Activated CD4-positive, alpha-beta T cell treated with anti-CD3 and anti-CD28 coated beads for 4 hours (primary cell): ENCODE data around the gene LRP1.

Experiments
- DNase-seq, 2 donors: peaks; one replicate each; pipeline ENCODE4 v3.0.0-alpha.2; 2020

Gene LRP1

DNA sequence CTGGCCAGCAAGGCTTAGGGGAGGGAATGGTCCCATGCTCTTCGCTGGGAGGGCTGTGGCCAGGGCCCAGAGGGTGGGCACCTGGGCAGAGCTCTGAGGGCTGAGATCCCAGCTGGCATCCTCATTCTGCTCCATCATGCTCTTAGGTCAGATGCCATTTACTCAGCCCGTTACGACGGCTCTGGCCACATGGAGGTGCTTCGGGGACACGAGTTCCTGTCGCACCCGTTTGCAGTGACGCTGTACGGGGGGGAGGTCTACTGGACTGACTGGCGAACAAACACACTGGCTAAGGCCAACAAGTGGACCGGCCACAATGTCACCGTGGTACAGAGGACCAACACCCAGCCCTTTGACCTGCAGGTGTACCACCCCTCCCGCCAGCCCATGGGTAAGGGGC, 49.9 kb downstream of the LRP1 start:
- DNase-seq, result no peak

DNA sequence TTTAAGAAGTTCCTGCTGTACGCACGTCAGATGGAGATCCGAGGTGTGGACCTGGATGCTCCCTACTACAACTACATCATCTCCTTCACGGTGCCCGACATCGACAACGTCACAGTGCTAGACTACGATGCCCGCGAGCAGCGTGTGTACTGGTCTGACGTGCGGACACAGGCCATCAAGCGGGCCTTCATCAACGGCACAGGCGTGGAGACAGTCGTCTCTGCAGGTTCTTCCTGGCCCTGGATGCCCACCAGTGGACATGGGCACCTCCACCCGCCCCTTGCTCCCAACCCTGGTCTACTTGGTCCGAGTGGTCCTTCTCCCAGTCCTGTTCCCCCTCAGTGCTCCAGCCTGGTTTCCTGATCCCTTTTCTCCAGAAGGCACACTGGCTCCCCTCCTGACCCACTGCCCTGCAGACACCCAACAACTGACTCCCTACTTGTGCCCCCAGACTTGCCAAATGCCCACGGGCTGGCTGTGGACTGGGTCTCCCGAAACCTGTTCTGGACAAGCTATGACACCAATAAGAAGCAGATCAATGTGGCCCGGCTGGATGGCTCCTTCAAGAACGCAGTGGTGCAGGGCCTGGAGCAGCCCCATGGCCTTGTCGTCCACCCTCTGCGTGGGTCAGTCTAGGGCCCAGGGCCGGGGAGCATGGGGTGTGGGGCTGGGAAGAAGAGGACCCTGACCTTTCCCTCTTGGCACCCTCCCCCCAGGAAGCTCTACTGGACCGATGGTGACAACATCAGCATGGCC, 51.2 kb downstream of the LRP1 start:
- DNase-seq, result no peak

DNA sequence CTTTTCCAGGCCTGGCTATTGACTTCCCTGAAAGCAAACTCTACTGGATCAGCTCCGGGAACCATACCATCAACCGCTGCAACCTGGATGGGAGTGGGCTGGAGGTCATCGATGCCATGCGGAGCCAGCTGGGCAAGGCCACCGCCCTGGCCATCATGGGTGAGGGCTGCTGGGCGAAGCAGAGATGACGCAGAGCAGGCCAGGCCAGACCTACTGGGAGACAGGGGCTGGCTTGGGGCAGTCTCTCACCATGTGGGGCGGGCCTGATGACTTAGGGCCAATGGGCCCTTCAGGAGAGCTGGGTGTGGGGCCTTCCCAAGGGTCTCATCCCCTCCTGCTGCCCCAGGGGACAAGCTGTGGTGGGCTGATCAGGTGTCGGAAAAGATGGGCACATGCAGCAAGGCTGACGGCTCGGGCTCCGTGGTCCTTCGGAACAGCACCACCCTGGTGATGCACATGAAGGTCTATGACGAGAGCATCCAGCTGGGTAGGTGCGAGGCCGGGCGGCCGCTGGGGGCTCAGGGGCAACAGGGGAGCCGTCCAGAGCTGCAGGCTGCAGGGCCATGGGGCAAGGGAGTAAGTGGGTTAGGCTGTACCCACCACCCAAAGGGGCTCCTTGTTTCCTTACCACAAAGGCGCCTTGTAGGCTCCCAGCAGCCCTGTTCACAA, 52.2 kb downstream of the LRP1 start:
- DNase-seq, result no peak

DNA sequence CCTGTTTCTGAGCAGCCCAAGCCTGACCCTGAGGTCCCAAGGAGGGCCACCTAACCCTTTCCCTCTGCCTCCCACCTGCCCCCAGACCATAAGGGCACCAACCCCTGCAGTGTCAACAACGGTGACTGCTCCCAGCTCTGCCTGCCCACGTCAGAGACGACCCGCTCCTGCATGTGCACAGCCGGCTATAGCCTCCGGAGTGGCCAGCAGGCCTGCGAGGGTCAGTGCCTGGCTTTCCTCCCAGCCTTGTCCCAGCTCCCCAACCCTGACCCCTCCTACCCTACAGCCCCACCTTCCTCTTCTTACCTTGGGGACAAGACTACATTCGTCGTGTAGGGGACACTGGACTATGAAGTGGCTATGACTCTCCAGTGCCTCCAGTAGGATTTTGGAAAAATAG, 52.8 kb downstream of the LRP1 start:
- DNase-seq, result no peak

DNA sequence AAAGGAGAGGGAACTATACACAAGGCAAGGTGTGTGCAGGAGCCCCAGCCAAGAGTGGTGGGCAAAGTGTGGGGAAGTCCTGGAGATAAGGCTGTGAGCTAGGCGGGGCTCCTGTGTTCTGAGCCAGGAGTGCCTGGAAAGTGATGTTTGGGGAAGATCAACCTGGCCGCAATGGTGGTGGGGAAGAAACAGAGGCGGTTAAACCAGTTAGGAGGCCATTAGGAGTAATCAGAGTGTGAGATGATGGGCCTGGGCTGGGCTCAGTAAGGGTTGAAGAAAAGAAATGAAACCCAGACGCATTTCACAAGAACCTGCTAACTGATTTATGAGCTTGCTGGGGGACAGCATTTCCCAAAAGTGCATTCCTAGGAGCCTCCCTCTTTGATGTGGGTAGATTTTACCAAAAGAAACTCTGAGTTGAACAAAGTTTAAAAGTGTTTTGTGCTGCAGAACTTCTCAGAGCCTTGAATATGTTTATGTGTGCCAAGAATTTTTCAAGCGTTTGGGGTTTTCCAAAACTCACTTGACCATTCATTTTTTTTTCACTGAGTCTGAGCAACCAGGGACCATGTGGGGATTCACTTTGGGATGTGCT, 53.4 kb downstream of the LRP1 start:
- no peak for DNase-seq

DNA sequence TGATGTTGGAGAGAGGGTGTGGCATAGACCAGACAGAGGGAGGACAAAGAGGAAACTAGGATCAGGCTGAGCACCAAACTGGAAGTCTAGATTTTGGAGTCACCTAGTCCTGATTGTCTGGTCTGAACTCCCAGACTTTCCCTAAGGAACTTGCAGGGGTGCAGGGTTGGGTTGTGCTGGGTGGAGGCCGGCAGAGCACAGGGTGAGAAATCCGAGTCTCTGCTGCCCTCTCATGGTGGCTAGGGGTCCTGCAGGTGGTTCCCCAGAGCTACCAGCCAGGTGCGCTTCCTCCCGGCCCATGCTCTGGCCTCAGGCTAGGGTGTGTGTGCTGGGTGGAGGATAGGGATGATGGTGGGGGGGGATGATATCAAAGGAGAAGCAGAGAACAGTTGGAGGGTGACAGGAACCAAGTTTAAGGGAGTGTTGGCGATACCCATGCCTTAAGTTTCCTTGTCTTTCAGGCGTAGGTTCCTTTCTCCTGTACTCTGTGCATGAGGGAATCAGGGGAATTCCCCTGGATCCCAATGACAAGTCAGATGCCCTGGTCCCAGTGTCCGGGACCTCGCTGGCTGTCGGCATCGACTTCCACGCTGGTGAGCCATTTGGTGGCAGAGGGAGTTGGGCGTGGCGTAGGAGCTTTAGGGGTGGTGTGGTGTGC, 54.8 kb downstream of the LRP1 start:
- peak; percentile 70 to 85 for DNase-seq

DNA sequence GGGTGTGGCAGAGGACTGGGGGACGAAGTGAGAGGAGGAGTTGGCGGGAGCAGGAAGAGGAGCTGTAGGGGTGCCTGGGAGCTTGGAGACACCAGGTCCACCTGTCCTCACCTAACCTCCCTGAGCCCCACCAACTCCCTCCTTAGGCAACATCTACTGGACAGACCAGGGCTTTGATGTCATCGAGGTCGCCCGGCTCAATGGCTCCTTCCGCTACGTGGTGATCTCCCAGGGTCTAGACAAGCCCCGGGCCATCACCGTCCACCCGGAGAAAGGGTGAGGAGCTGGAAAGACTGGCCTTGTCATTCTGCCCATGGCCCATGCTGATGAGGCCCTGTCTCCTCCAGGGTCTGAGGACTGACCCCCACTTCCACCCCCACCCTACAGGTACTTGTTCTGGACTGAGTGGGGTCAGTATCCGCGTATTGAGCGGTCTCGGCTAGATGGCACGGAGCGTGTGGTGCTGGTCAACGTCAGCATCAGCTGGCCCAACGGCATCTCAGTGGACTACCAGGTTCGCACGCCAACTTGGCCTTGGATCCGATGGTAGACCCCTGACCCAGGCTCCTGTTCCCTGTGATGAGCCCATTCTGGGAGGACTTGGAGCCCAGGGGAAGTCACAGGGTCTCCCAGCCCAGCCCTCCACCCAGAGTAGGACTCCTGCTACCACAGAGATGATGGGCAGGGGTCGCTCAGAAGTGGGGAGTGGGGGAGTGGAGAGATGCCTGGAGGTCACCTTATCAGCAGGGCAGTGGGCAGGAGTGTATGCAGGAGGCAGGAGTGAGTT, 55.8 kb downstream of the LRP1 start:
- no peak for DNase-seq

DNA sequence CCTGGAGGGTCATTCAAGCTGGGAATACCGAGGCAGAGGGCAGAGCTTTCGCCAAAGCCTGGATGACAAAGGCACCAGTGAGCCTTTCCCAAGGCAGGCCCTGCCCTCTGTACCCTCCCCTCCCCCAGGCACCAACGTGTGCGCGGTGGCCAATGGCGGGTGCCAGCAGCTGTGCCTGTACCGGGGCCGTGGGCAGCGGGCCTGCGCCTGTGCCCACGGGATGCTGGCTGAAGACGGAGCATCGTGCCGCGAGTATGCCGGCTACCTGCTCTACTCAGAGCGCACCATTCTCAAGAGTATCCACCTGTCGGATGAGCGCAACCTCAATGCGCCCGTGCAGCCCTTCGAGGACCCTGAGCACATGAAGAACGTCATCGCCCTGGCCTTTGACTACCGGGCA, 57.1 kb downstream of the LRP1 start:
- no peak for DNase-seq

DNA sequence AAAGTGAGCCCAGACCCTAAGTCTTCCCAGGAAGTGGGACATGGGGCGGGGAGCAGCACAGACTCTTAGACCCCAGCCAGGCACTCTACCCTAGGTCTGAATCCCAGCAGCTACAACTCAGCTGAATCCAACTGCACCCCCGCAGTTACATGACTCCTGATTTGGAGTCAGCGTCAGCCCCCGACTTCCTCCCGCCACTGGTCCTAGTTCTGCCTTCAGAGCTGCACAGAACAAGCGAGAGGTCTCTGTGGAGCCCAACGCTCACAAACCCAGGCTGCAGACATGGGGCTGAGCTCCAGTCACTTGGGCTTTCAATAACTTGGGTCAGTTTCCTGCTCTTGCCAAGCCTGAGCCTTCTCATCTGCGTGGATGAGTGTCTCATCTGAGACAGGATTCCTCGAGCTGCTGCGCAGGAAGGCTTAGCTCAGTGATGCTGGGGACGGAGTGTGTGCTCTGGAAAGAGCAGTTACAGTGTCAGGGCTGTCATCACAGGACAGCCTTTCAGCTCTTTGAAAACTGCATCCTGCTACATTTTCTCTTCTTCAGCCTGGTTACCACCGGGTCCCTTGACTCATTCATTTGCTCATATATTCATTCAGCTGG, 57.7 kb downstream of the LRP1 start:
- no peak for DNase-seq

DNA sequence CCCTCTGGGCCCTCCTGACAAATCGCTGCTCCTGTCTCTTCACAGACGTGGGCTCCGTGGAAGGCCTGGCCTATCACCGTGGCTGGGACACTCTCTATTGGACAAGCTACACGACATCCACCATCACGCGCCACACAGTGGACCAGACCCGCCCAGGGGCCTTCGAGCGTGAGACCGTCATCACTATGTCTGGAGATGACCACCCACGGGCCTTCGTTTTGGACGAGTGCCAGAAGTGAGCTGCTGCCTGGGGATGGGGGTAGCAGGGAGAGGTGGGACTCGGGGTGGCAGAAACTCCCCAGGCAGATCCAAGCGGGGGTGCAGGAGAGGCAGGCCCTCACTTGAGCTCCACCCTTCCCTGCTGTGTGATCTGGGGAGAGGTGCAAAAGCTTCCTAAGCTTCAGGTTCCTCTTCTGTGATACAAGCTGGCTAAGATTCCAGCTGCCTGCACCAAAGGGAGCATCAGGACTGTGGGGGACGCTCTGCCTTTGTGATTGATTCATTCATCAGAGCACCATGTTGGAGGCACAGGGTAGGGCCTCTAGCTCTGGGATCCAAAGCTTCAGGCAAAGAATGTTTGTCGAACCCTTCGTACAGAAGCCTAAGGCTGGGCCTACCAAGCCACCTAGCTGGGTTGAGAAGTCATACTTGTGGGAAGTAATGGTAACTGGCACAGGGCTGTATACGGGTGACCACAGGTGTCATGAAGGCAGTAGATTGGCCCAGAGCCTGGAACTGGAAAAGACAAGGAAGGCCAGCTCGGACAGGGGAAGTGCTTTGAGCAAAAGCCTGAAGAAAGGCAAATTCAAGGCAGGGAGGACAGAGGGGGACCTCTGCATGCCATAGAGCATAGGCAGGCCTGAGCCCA, 59.2 kb downstream of the LRP1 start:
- DNase-seq, result no peak

DNA sequence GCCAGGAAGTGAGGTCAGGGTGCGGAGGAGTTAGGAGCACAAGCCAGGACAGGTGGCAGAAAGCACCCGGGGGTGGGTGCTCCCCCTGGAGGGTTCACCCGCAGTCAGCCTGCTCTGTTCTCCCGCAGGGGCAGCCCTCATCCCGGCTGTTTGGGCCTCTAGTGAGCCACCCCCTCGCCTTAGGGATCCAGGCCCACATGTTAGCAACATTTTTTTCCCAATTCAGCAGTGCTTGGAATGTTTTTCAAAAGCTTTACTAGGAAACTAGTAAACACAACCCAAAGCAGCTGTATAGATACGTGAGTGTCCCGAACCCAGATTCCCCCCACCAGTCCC, 59.8 kb downstream of the LRP1 start:
- no peak for DNase-seq

DNA sequence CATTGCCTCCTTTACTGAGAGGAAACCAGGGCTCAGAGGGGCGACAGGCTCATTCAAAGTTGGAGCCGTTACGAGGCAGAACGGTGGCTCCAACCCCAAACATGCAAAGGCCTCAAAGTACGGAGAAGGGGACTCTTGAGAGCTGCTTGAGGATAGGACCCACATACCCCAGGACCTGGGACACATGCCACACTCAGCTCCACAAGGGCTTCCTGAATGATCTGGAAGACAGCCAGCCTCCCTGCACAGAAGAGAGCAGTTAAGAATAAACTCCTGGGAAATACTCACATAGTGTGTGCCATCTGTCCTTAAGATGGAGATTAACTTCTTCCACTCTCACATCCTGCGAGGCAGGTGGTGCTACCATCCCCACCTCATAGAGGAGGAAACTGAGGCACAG, 61.8 kb downstream of the LRP1 start:
- no peak for DNase-seq

DNA sequence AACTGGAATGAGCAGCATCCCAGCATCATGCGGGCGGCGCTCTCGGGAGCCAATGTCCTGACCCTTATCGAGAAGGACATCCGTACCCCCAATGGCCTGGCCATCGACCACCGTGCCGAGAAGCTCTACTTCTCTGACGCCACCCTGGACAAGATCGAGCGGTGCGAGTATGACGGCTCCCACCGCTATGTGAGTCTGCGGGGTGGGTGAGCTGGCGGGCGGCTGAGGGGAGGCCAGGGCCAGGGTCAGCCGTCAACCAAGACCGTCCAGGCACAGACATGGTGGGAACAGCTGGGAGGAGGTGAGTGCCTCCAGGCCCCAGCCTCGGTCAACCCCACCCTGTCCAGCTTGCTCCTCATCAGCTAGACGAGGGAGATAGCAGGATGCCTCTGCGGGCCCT, 62.5 kb downstream of the LRP1 start:
- no peak for DNase-seq

DNA sequence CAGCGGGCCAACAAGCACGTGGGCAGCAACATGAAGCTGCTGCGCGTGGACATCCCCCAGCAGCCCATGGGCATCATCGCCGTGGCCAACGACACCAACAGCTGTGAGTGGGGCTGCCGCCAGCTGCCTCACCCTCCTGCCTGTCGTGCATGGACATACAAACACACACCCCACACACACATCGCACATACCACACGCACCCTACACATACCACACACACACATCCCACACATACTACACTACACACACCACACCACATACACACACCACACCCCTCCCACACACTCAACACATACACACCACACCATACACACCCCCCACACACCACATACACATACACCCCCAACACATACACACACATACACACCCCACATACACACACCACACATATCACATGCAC, 63.1 kb downstream of the LRP1 start:
- no peak for DNase-seq

DNA sequence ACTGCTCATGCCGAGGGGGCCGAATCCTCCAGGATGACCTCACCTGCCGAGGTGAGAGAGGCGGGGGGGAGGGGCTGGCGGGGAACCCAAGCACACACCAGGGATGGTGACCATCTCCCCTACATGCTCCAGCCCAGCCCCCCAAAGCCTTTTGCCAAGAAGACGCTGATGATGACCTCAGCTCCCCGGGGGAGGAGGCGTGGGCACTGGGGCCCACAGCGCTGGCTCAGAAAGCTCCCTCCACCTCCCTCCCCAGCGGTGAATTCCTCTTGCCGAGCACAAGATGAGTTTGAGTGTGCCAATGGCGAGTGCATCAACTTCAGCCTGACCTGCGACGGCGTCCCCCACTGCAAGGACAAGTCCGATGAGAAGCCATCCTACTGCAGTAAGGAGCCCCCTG, 64.6 kb downstream of the LRP1 start:
- no peak for DNase-seq

DNA sequence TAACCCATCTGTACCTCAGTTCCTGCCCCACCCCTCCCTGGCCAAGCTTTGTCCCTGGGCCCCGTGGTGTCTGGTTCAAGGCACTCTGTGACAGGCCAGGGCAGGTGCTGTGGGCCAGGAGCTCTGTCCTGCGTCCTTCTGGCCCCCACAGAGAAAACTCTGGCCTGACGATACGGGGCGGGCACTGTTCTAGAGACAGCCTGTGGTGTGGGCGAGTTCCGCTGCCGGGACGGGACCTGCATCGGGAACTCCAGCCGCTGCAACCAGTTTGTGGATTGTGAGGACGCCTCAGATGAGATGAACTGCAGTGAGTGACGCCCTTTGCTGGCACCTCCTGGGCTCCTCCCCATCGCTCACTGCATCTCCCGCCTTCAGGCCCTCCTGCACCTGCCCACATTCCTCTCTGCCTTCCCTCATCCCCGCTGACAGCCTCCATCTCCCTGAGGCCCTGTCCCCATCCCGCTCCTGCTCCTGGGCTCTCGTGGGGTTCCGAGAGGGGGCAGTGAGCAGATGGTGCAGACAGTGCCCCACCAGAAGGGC, 65.5 kb downstream of the LRP1 start:
- no peak for DNase-seq

DNA sequence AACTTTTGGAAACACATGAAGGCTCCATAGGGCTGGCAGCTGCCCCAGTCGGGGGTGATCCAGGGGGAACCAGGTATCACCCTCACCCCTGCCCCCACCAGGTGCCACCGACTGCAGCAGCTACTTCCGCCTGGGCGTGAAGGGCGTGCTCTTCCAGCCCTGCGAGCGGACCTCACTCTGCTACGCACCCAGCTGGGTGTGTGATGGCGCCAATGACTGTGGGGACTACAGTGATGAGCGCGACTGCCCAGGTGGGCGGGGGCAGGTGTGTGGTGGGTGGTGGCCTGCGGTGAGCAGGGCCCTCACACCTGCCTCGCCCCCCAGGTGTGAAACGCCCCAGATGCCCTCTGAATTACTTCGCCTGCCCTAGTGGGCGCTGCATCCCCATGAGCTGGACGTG, 66.0 kb downstream of the LRP1 start:
- no peak for DNase-seq

DNA sequence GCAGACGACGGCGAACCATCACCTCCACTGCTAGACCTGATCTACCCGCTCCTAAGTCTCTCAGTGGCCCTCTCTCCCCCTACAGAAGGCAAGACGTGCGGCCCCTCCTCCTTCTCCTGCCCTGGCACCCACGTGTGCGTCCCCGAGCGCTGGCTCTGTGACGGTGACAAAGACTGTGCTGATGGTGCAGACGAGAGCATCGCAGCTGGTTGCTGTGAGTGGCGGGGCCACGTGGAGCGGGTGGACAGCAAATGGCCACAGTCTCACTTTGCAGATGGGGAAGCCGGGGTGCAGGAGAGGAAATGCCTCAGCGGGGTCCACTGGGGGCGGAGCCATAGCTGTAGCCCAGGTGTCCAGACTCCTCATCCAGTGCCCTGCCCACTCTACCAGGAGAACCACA, 66.9 kb downstream of the LRP1 start:
- no peak for DNase-seq

DNA sequence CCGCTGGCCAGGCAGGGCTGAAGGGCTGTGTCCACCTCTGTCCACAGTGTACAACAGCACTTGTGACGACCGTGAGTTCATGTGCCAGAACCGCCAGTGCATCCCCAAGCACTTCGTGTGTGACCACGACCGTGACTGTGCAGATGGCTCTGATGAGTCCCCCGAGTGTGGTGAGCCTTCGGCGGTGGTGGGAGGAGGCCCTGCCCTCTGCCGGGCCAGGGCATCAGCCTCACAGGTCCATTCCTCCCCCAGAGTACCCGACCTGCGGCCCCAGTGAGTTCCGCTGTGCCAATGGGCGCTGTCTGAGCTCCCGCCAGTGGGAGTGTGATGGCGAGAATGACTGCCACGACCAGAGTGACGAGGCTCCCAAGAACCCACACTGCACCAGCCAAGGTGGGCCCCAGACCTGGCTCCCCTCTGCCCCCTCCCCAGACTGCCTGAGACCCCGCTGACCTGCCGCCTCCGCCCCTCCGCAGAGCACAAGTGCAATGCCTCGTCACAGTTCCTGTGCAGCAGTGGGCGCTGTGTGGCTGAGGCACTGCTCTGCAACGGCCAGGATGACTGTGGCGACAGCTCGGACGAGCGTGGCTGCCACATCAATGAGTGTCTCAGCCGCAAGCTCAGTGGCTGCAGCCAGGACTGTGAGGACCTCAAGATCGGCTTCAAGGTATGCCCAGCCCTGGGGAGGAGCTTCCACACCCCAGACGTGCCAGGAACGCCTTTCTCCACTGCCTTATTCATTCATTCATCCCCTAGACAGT, 67.5 kb downstream of the LRP1 start:
- DNase-seq, result no peak

DNA sequence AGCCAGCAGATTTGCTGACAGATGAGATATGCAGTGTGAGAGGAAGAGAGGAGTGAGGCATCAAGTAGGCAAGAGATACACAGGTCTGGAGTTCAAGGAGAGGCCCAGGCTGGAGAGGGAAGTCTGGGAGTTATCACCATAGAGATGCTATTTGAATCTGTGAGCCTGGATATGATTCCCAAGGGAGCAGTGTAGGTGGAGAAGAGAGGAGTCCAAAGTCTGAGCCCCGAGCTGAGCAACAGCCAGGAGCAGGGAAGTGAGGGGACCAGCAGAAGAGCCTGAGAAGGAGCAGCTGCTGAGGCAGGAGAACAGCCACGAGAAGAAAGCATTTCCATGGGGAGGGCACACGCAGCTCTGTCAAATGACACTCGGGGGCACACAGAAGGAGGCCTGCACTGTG, 68.2 kb downstream of the LRP1 start:
- no peak for DNase-seq

DNA sequence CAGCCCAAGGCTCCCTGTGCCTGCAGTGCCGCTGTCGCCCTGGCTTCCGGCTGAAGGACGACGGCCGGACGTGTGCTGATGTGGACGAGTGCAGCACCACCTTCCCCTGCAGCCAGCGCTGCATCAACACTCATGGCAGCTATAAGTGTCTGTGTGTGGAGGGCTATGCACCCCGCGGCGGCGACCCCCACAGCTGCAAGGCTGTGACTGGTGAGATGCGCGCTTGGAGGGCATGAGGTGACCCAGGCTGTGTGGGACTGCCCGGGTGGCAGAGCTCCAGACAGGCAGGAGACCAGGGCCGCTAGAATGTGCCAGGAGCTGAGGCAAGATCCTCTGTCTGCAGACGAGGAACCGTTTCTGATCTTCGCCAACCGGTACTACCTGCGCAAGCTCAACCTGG, 68.7 kb downstream of the LRP1 start:
- no peak for DNase-seq
